Activated CD8-positive, alpha-beta memory T cell treated with anti-CD3 and anti-CD28 coated beads, Interleukin-2, amount 10 ng/mL, durations not matched to agents 7 days and 5 days (primary cell): ENCODE data around the gene ADI1. TPM values are rescaled to one million over a fixed set of nuclear protein-coding genes. Genes with fewer than 3 reads are reported as not detected.

Experiments used
- total RNA-seq, 2 experiments: library from RNA; stranded (reverse); gene quantifications; one replicate each; pipeline ENCODE4 v1.2.3, GENCODE V29; 2021

Gene ADI1
- total RNA-seq, 2 experiments from 2014 or later = 15.0 to 16.6 TPM

Other genes starting within 250 kb of the ADI1 start
- gene EIPR1, start 141.7 kb downstream of the ADI1 start, total RNA-seq = 10 to 100 TPM; 40.7 to 44.7 TPM
- 10 to 100 TPM; 75.8 to 97.5 TPM for gene TRAPPC12, start 139.8 kb downstream of the ADI1 start, total RNA-seq
- gene RNASEH1, start 38.8 kb upstream of the ADI1 start, total RNA-seq = 10 to 100 TPM; 26.3 to 32.9 TPM
- gene RPS7, start 55.7 kb upstream of the ADI1 start, total RNA-seq = 1,000 to 10,000 TPM; 1,010 to 1,163 TPM
- under 1 TPM; 0.23 to 0.32 TPM for gene COLEC11, start 75.6 kb upstream of the ADI1 start, total RNA-seq
- gene ALLC, start 138.7 kb upstream of the ADI1 start, total RNA-seq = not detected
- not detected for gene DCDC2C, start 184.0 kb upstream of the ADI1 start, total RNA-seq